ENCODE data around the gene REXO5.
"Not testable (repeated sequence)": the region's sequence is repeated elsewhere in the genome, so short reads cannot be mapped to it uniquely, and the experiment has no call there.

The REXO5 gene

GRCh38 chr16:20798364-20798763, 8.0 kb upstream of the REXO5 start:
- H3K4me3 ChIP-seq (ENCODE audit: low read depth, low read length): no peak overlapping the region
- TF ChIP-seq MYC (IDR thresholded peaks at IDR 0.05; ENCODE audit: low read depth, low read length) (no peak), CTCF (IDR thresholded peaks at IDR 0.05; ENCODE audit: low read depth, low read length) (no peak), MAX (IDR thresholded peaks at IDR 0.05; ENCODE audit: low read depth, low read length) (no peak), POLR2A (IDR thresholded peaks at IDR 0.05; ENCODE audit: extremely low read depth, insufficient read length) (no peak)
- no peak for DNase-seq (ENCODE audit: low read depth)

GRCh38 chr16:20799599-20799998, 6.7 kb upstream of the REXO5 start:
- TF ChIP-seq MYC (IDR thresholded peaks at IDR 0.05; ENCODE audit: low read depth, low read length) (no peak), POLR2A (IDR thresholded peaks at IDR 0.05; ENCODE audit: extremely low read depth, insufficient read length) (no peak), MAX (IDR thresholded peaks at IDR 0.05; ENCODE audit: low read depth, low read length) (no peak), CTCF (IDR thresholded peaks at IDR 0.05; ENCODE audit: low read depth, low read length) (peak; percentile 31)
- peak; percentile 23 for DNase-seq (ENCODE audit: low read depth)
- no peak overlapping the region for H3K4me3 ChIP-seq (ENCODE audit: low read depth, low read length)

- no peak overlapping the region for H3K4me3 ChIP-seq (ENCODE audit: low read depth, low read length)
- TF ChIP-seq POLR2A (IDR thresholded peaks at IDR 0.05; ENCODE audit: extremely low read depth, insufficient read length) (no peak), CTCF (IDR thresholded peaks at IDR 0.05; ENCODE audit: low read depth, low read length) (no peak), MAX (IDR thresholded peaks at IDR 0.05; ENCODE audit: low read depth, low read length) (no peak), MYC (IDR thresholded peaks at IDR 0.05; ENCODE audit: low read depth, low read length) (no peak)
- DNase-seq (ENCODE audit: low read depth): no peak
These were observed 5.0 kb upstream of the REXO5 start for GRCh38 chr16:20801278-20801677.

GRCh38 chr16:20803192-20803560, 3.2 kb upstream of the REXO5 start:
- peak overlapping the region; percentile 10 for H3K4me3 ChIP-seq (ENCODE audit: low read depth, low read length)
- TF ChIP-seq CTCF (IDR thresholded peaks at IDR 0.05; ENCODE audit: low read depth, low read length) (no peak), MAX (IDR thresholded peaks at IDR 0.05; ENCODE audit: low read depth, low read length) (no peak), MYC (IDR thresholded peaks at IDR 0.05; ENCODE audit: low read depth, low read length) (no peak), POLR2A (IDR thresholded peaks at IDR 0.05; ENCODE audit: extremely low read depth, insufficient read length) (no peak)
- DNase-seq (ENCODE audit: low read depth): no peak

GRCh38 chr16:20803561-20804214, 2.6 kb upstream of the REXO5 start:
- TF ChIP-seq MAX (IDR thresholded peaks at IDR 0.05; ENCODE audit: low read depth, low read length) (no peak), POLR2A (IDR thresholded peaks at IDR 0.05; ENCODE audit: extremely low read depth, insufficient read length) (no peak), CTCF (IDR thresholded peaks at IDR 0.05; ENCODE audit: low read depth, low read length) (no peak), MYC (IDR thresholded peaks at IDR 0.05; ENCODE audit: low read depth, low read length) (no peak)
- peak overlapping the region; percentile 10 for H3K4me3 ChIP-seq (ENCODE audit: low read depth, low read length)
- peak; percentile 16 for DNase-seq (ENCODE audit: low read depth)

- H3K4me3 ChIP-seq (ENCODE audit: low read depth, low read length): peak overlapping the region; percentile 80
These were observed 601 bp upstream of the REXO5 start for GRCh38 chr16:20805684-20806167.

More at GRCh38 chr16:20805684-20806167, 601 bp upstream of the REXO5 start:
- DNase-seq (ENCODE audit: low read depth): not testable (repeated sequence)
